ENCODE data around the gene STIM1. TPM values are rescaled to one million over a fixed set of nuclear protein-coding genes. Genes with fewer than 3 reads are reported as not detected.

The STIM1 gene
- total RNA-seq, 2 experiments from 2014 or later, result 98.8 to 101 TPM

Other genes with a start within 250 kb of the STIM1 start
- not detected for gene ART5, start 213.7 kb upstream of the STIM1 start, total RNA-seq
- gene ART1, start 210.5 kb upstream of the STIM1 start, total RNA-seq, result not detected
- 1 to 10 TPM; 2.4 to 3.2 TPM for gene CHRNA10, start 184.3 kb upstream of the STIM1 start, total RNA-seq
- gene NUP98, start 58.1 kb upstream of the STIM1 start, total RNA-seq, result 10 to 100 TPM; 91.4 to 96.7 TPM
- gene PGAP2, start 47.1 kb upstream of the STIM1 start, total RNA-seq, result 10 to 100 TPM; 21.8 to 22.7 TPM
- 100 to 1,000 TPM; 154 to 159 TPM for gene RHOG, start 14.7 kb upstream of the STIM1 start, total RNA-seq
- gene RRM1, start 239.1 kb downstream of the STIM1 start, total RNA-seq, result 100 to 1,000 TPM; 126 to 130 TPM